Measurements from ENCODE around the gene CD22.
"Not testable (repeated sequence)": the region's sequence is repeated elsewhere in the genome, so short reads cannot be mapped to it uniquely, and the experiment has no call there.

CD22 gene

DNA sequence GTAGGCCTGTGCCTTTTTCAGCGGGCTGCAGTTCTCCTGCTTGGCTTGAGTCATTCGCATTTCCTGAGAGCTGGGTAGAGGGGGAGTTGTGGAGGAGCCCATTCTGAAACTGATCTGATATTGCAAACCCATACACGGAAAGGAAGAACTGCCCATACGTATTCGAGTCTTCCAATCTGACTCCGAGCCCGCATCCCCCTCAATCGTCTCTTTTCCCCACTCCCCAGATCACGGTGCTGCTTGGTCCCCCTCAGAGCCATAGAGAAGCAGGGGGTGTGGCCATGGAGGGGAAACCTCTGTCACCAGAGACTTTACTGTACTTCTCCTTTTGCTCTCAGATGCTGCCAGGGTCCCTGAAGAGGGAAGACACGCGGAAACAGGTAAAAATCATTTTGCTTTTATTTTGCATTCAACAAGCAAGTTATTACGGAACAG lies at the start of gene CD22:
Gene CD22 (plus strand): TSS at position 337 of the 435 bp plus-strand sequence. CDS start 2,854 bp downstream, outside the sequence.
- Mint-ChIP-seq H3K36me3 (ENCODE audit: low read depth) (no peaks in the 10 kb centered on the region), H3K4me1 (ENCODE audit: low read depth) (peaks cover 23% of the 10 kb centered on the region), H3K27ac (no peak within 1 kb of the TSS), H3K4me3 (peak within 1 kb of the TSS; percentile 35), H3K9me3 (no peaks in the 10 kb centered on the region), H3K27me3 (peaks cover 19% of the 10 kb centered on the region)
- intact Hi-C loops (cut with micrococcal nuclease): no loop called here

DNA sequence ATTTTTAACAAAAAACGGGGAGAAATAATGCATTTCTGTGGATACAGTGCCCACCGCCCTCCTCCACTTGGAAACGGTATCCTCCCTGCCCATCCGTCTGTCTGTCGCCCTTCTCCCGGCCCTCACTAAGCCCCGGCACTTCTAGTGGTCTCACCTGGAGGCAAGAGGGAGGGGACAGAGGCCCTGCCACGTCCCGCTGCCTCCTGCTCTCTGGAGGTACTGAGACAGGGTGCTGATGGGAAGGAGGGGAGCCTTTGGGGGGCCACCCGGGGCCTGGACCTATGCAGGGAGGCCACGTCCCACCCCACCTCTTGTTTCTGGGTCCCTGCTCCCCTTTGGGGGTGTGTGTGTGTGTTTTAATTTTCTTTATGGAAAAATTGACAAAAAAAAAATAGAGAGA lies 49.6 kb upstream of the CD22 start:
- peaks cover 63% of the 10 kb centered on the region for H3K36me3 Mint-ChIP-seq (ENCODE audit: low read depth)
- H3K27me3 Mint-ChIP-seq: peaks cover 23% of the 10 kb centered on the region
- H3K27ac Mint-ChIP-seq: no peak overlapping the region

GRCh38 chr19:35279985-35280821 lies 48.8 kb upstream of the CD22 start:
- peak overlapping the region; percentile 87 for H3K27ac Mint-ChIP-seq
- intact Hi-C loops (cut with micrococcal nuclease): loop anchor here (5.0 kb wide), 2 partner anchors 37 to 67 kb away; partner anchors contain the start of gene FFAR1
- no peak overlapping the region for H3K4me3 Mint-ChIP-seq
- peaks cover 55% of the 10 kb centered on the region for H3K36me3 Mint-ChIP-seq (ENCODE audit: low read depth)
- no peaks in the 10 kb centered on the region for H3K9me3 Mint-ChIP-seq
- H3K27me3 Mint-ChIP-seq: peaks cover 24% of the 10 kb centered on the region
- H3K4me1 Mint-ChIP-seq (ENCODE audit: low read depth): peaks cover 64% of the 10 kb centered on the region

More for the DNA sequence above, 49.6 kb upstream of the CD22 start:
- H3K4me3 Mint-ChIP-seq: no peak overlapping the region
- intact Hi-C loops (cut with micrococcal nuclease): no loop called here
- H3K9me3 Mint-ChIP-seq: no peaks in the 10 kb centered on the region
- peaks cover 64% of the 10 kb centered on the region for H3K4me1 Mint-ChIP-seq (ENCODE audit: low read depth)

- Mint-ChIP-seq H3K9me3 (no peaks in the 10 kb centered on the region), H3K27me3 (peaks cover 24% of the 10 kb centered on the region), H3K36me3 (ENCODE audit: low read depth) (peaks cover 44% of the 10 kb centered on the region), H3K27ac (peak overlapping the region; percentile 87), H3K4me1 (ENCODE audit: low read depth) (peaks cover 74% of the 10 kb centered on the region), H3K4me3 (no peak overlapping the region)
- intact Hi-C loops (cut with micrococcal nuclease): loop anchor here (5.0 kb wide), 2 partner anchors 36 to 66 kb away; partner anchors contain the start of gene FFAR1
Measured at GRCh38 chr19:35281303-35281702, 47.7 kb upstream of the CD22 start.

- H3K9me3 Mint-ChIP-seq: no peaks in the 10 kb centered on the region
- peak overlapping the region; percentile 7 for H3K27ac Mint-ChIP-seq
- peaks cover 66% of the 10 kb centered on the region for H3K4me1 Mint-ChIP-seq (ENCODE audit: low read depth)
- peaks cover 13% of the 10 kb centered on the region for H3K36me3 Mint-ChIP-seq (ENCODE audit: low read depth)
- H3K27me3 Mint-ChIP-seq: peaks cover 28% of the 10 kb centered on the region
- intact Hi-C loops (cut with micrococcal nuclease): loop anchor here (5.0 kb wide), 2 partner anchors 33 to 63 kb away; partner anchors contain the start of gene FFAR1
- H3K4me3 Mint-ChIP-seq: no peak overlapping the region
Measured at GRCh38 chr19:35284153-35285094, 44.6 kb upstream of the CD22 start.

- peaks cover 6% of the 10 kb centered on the region for H3K36me3 Mint-ChIP-seq (ENCODE audit: low read depth)
- H3K9me3 Mint-ChIP-seq: no peaks in the 10 kb centered on the region
- no peak overlapping the region for H3K4me3 Mint-ChIP-seq
- intact Hi-C loops (cut with micrococcal nuclease): no loop called here
- peak overlapping the region; percentile 7 for H3K27ac Mint-ChIP-seq
- H3K27me3 Mint-ChIP-seq: peaks cover 24% of the 10 kb centered on the region
- peaks cover 59% of the 10 kb centered on the region for H3K4me1 Mint-ChIP-seq (ENCODE audit: low read depth)
Measured at GRCh38 chr19:35285095-35285449, 43.9 kb upstream of the CD22 start.

GRCh38 chr19:35285465-35285864 lies 43.5 kb upstream of the CD22 start:
- intact Hi-C loops (cut with micrococcal nuclease); H3K9me3 Mint-ChIP-seq; H3K36me3 Mint-ChIP-seq (ENCODE audit: low read depth); H3K4me3 Mint-ChIP-seq; H3K27ac Mint-ChIP-seq: not testable (repeated sequence)
- H3K4me1 Mint-ChIP-seq (ENCODE audit: low read depth): peaks cover 55% of the 10 kb centered on the region
- peaks cover 25% of the 10 kb centered on the region for H3K27me3 Mint-ChIP-seq

- H3K4me3 Mint-ChIP-seq; intact Hi-C loops (cut with micrococcal nuclease); H3K36me3 Mint-ChIP-seq (ENCODE audit: low read depth); H3K27ac Mint-ChIP-seq; H3K9me3 Mint-ChIP-seq: not testable (repeated sequence)
- peaks cover 28% of the 10 kb centered on the region for H3K27me3 Mint-ChIP-seq
- peaks cover 49% of the 10 kb centered on the region for H3K4me1 Mint-ChIP-seq (ENCODE audit: low read depth)
Measured at GRCh38 chr19:35286101-35286500, 42.9 kb upstream of the CD22 start.

- Mint-ChIP-seq H3K27ac (no peak overlapping the region), H3K9me3 (no peaks in the 10 kb centered on the region), H3K36me3 (ENCODE audit: low read depth) (no peaks in the 10 kb centered on the region), H3K27me3 (peaks cover 35% of the 10 kb centered on the region), H3K4me3 (no peak overlapping the region), H3K4me1 (ENCODE audit: low read depth) (peaks cover 33% of the 10 kb centered on the region)
- intact Hi-C loops (cut with micrococcal nuclease): no loop called here
Measured at GRCh38 chr19:35287713-35288112, 41.3 kb upstream of the CD22 start.

- no peak overlapping the region for H3K4me3 Mint-ChIP-seq
- no peaks in the 10 kb centered on the region for H3K36me3 Mint-ChIP-seq (ENCODE audit: low read depth)
- no peak overlapping the region for H3K27ac Mint-ChIP-seq
- peaks cover 27% of the 10 kb centered on the region for H3K4me1 Mint-ChIP-seq (ENCODE audit: low read depth)
- no peaks in the 10 kb centered on the region for H3K9me3 Mint-ChIP-seq
- intact Hi-C loops (cut with micrococcal nuclease): no loop called here
- peaks cover 35% of the 10 kb centered on the region for H3K27me3 Mint-ChIP-seq
Measured at GRCh38 chr19:35288331-35288730, 40.7 kb upstream of the CD22 start.

- Mint-ChIP-seq H3K36me3 (ENCODE audit: low read depth) (no peaks in the 10 kb centered on the region), H3K27me3 (peaks cover 34% of the 10 kb centered on the region), H3K9me3 (no peaks in the 10 kb centered on the region), H3K4me3 (no peak overlapping the region), H3K27ac (no peak overlapping the region), H3K4me1 (ENCODE audit: low read depth) (peaks cover 23% of the 10 kb centered on the region)
- intact Hi-C loops (cut with micrococcal nuclease): no loop called here
Measured at GRCh38 chr19:35288906-35289305, 40.1 kb upstream of the CD22 start.

DNA sequence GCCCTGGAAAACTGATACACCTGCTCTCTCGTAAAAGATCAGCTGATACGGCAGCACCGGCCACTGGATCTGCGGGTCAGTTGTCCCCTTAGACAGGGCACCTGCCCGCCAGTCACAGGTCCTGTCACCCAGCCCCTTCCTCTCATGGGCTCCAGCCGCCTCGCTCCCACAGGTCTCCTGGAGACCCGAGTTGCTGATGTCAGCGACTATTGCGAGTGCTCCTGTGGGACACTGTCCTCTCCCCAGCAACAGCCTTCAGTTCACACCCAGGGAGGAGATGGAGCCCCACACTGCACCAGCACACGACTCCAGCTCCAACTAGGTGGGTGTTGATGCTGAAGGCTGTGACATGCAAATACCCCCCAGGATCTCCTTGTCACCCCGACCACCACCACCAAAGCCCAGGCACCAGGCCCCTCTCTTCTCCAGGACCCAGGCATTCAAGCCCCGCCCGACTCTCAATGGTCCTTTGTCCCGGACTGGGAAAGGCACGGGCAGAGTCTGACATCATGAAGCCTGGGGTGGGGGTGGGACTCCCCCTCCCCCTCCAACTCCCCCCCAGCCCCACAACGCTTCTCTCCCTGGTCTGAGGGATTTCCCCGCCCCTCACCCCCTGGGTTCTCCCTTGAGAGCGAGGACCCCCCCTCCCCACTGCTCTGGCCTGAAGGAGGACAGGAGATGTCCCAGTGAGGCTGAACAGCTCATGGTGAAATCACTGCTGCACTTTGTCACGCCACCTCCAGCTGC lies 38.4 kb upstream of the CD22 start:
- Mint-ChIP-seq H3K27ac (no peak overlapping the region), H3K4me1 (ENCODE audit: low read depth) (peaks cover 10% of the 10 kb centered on the region), H3K9me3 (no peaks in the 10 kb centered on the region), H3K4me3 (no peak overlapping the region), H3K36me3 (ENCODE audit: low read depth) (no peaks in the 10 kb centered on the region), H3K27me3 (peaks cover 36% of the 10 kb centered on the region)
- intact Hi-C loops (cut with micrococcal nuclease): no loop called here

DNA sequence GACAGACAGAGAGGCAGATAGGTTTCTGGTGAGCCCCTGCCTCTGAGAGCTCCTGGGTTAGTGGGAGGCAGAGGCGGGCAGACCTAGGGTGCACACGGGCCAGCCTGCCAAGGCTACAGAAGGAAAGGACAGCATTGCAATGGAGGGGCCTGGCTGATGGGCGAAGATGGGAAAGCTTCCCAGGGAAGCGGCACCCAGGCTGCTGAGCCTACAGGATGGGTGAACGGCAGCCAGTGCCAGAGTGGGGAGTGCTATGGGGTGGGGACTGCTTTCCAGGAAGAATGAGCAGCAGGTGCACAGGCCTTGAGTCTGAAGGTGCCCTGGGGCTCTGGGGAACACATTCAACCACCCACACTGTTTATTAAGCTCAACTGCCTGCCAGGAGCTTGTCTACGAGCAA lies 37.7 kb upstream of the CD22 start:
- Mint-ChIP-seq H3K9me3 (no peaks in the 10 kb centered on the region), H3K27ac (no peak overlapping the region), H3K4me1 (ENCODE audit: low read depth) (peaks cover 10% of the 10 kb centered on the region), H3K4me3 (no peak overlapping the region), H3K36me3 (ENCODE audit: low read depth) (no peaks in the 10 kb centered on the region), H3K27me3 (peaks cover 42% of the 10 kb centered on the region)
- intact Hi-C loops (cut with micrococcal nuclease): no loop called here

All from dendritic cell treated with granulocyte-macrophage colony-stimulating factor and Interleukin-4, amounts not matched to agents 40 ng/mL and 50 ng/mL, for 4 days (primary cell).